ENCODE data around the gene LAMB4.
A peak's percentile ranks its signal among the peaks of the same experiment; 100 is the strongest.

The LAMB4 gene

DNA sequence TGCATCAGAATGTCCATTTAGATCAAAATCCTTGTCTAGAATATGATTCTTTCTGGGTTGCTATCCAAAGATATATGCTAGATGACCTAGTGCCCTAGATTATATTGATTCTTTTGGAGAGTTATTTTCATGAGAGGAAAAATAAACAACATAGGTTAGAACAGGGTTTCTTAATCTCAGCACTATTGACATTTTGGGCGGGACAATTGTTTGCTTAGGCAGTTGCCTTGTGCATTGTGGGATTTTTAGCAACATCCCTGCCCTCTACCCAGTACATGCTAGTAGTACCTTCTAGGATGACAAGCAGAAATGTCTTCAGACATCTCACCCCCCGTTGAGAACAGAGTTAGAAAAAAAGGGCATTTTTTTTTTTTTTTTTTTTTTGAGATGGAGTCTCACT, 102.0 kb downstream of the LAMB4 start:
- no peaks in the 10 kb centered on the region for H3K36me3 ChIP-seq (ENCODE audit: control insufficient read depth, insufficient read depth, low read length)
- no peak overlapping the region for H3K27ac ChIP-seq (ENCODE audit: low read depth, low read length)
- no peaks in the 10 kb centered on the region for H3K9me3 ChIP-seq (ENCODE audit: control insufficient read depth, insufficient read depth, low read length)
- H3K27me3 ChIP-seq (ENCODE audit: control insufficient read depth, insufficient read depth, low read length) = no peaks in the 10 kb centered on the region
- no peak overlapping the region for H3K9ac ChIP-seq (ENCODE audit: low read depth, low read length)
- H3K4me1 ChIP-seq (ENCODE audit: control insufficient read depth, insufficient read depth, low read length) = 0 out of 2 replicates have a peak, but pooled peaks cover 2% of the 10 kb centered on the region
- H3K4me3 ChIP-seq (ENCODE audit: low read depth, low read length) = no peak overlapping the region

DNA sequence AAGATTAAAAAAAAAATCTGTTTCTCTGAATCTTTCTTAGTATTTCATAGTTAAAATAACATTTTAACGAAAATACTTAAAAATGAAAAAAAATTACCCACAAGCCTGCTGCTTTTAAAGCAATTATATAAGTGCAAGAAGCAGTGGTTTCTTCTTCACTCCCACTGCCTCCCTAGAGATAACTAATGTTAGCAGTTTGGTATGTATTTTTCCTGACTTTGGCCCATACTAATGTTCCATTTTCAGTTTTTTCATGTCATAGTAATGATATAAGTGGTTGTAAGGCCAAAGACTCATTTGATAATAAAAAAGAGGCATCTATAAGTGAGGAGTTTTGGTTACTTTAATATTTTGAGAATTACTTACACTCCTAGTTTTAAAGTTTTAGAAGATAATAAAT, 102.9 kb downstream of the LAMB4 start:
- H3K9ac ChIP-seq (ENCODE audit: low read depth, low read length) = no peak overlapping the region
- H3K27me3 ChIP-seq (ENCODE audit: control insufficient read depth, insufficient read depth, low read length) = no peaks in the 10 kb centered on the region
- no peak overlapping the region for H3K27ac ChIP-seq (ENCODE audit: low read depth, low read length)

DNA sequence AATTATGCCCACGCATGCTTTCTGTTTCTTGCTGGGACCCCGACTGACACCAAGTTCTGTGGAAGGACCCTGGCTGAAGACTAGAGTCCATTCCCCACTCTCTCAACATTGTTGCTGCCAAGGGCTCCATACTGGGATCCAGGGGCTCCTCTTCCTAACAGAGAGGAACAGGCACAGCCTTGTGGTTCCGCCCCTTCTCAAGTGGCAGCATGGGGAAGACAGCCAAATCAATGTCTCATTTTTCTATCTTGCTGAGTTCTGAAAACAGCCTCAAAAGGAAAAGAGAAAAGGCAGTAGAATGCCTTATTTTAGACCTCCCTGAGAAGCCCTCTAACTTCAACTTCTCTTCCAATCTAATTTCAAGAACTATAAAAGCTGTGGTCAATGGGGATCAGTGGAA, 103.5 kb downstream of the LAMB4 start:
- no peaks in the 10 kb centered on the region for H3K4me1 ChIP-seq (ENCODE audit: control insufficient read depth, insufficient read depth, low read length)
- no peak overlapping the region for H3K4me3 ChIP-seq (ENCODE audit: low read depth, low read length)
- no peak overlapping the region for H3K9ac ChIP-seq (ENCODE audit: low read depth, low read length)
- no peak overlapping the region for H3K27ac ChIP-seq (ENCODE audit: low read depth, low read length)
- H3K9me3 ChIP-seq (ENCODE audit: control insufficient read depth, insufficient read depth, low read length) = no peaks in the 10 kb centered on the region
- no peaks in the 10 kb centered on the region for H3K27me3 ChIP-seq (ENCODE audit: control insufficient read depth, insufficient read depth, low read length)
- no peaks in the 10 kb centered on the region for H3K36me3 ChIP-seq (ENCODE audit: control insufficient read depth, insufficient read depth, low read length)

More for the DNA sequence above, 102.9 kb downstream of the LAMB4 start:
- Histone ChIP-seq H3K4me1 (ENCODE audit: control insufficient read depth, insufficient read depth, low read length) (no peaks in the 10 kb centered on the region), H3K4me3 (ENCODE audit: low read depth, low read length) (no peak overlapping the region), H3K9me3 (ENCODE audit: control insufficient read depth, insufficient read depth, low read length) (no peaks in the 10 kb centered on the region), H3K36me3 (ENCODE audit: control insufficient read depth, insufficient read depth, low read length) (no peaks in the 10 kb centered on the region)

DNA sequence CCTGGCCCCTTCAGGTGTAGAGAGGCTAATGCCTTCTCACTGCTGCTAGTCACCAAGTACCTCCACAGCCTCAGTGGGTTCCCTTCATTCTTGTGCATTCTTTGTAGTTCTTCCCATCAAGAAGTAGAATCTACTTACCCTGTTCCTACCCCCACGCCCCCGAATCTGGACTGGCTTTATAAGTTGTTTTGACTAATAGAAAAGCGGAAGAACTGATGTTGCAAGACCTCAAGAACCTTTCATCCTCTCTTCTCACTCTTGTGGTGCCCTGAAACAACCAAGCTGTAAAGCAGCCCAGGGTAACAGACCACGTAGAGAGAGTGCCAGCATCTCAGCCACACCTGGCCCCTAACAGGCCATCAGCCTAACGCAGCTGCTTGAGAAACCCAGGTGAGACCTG, 104.0 kb downstream of the LAMB4 start:
- Histone ChIP-seq H3K4me3 (ENCODE audit: low read depth, low read length) (no peak overlapping the region), H3K27ac (ENCODE audit: low read depth, low read length) (no peak overlapping the region), H3K9ac (ENCODE audit: low read depth, low read length) (no peak overlapping the region), H3K27me3 (ENCODE audit: control insufficient read depth, insufficient read depth, low read length) (no peaks in the 10 kb centered on the region), H3K9me3 (ENCODE audit: control insufficient read depth, insufficient read depth, low read length) (no peaks in the 10 kb centered on the region), H3K4me1 (ENCODE audit: control insufficient read depth, insufficient read depth, low read length) (no peaks in the 10 kb centered on the region), H3K36me3 (ENCODE audit: control insufficient read depth, insufficient read depth, low read length) (no peaks in the 10 kb centered on the region)

DNA sequence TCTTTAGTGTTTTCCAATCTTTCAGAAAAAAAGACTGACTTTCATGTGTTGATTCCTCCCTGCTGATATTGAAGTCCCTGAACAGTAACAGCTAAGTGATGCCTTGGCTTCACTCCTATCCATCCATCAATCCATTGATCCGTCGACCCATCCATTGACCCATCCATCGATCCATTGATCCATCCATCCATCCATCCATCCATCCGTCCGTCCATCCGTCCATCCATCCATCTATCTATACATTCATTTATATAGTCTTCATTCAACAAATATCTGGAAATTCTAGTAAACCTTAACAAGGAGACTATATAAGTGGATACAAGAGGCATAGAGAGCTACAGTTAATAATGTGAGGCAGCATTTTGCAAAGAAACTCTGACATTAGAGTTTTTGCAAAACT, 105.6 kb downstream of the LAMB4 start:
- H3K4me1 ChIP-seq (ENCODE audit: control insufficient read depth, insufficient read depth, low read length) = no peaks in the 10 kb centered on the region
- H3K36me3 ChIP-seq (ENCODE audit: control insufficient read depth, insufficient read depth, low read length) = no peaks in the 10 kb centered on the region
- no peaks in the 10 kb centered on the region for H3K9me3 ChIP-seq (ENCODE audit: control insufficient read depth, insufficient read depth, low read length)
- no peaks in the 10 kb centered on the region for H3K27me3 ChIP-seq (ENCODE audit: control insufficient read depth, insufficient read depth, low read length)
- no peak overlapping the region for H3K27ac ChIP-seq (ENCODE audit: low read depth, low read length)
- H3K9ac ChIP-seq (ENCODE audit: low read depth, low read length) = no peak overlapping the region
- H3K4me3 ChIP-seq (ENCODE audit: low read depth, low read length) = no peak overlapping the region

DNA sequence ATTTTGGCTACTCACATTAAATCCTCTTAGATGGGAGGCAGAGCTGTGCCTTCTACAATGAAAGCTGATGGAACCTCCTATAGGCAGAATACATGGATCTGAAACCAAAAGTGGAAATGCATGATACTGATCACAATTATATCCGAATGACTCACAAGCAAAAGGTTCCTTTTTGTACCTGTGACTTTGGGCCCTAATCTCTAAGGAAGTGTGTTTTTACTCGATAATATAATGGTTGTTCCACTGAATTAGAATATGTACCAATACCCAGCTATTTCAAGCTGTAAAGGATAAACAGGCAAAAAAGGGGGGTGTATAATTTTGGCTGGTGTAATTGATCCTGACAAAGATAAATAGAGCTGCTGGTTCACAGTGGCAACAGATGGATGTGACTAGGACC, 109.6 kb downstream of the LAMB4 start:
- Histone ChIP-seq H3K4me3 (ENCODE audit: low read depth, low read length) (no peak overlapping the region), H3K27ac (ENCODE audit: low read depth, low read length) (no peak overlapping the region)

DNA sequence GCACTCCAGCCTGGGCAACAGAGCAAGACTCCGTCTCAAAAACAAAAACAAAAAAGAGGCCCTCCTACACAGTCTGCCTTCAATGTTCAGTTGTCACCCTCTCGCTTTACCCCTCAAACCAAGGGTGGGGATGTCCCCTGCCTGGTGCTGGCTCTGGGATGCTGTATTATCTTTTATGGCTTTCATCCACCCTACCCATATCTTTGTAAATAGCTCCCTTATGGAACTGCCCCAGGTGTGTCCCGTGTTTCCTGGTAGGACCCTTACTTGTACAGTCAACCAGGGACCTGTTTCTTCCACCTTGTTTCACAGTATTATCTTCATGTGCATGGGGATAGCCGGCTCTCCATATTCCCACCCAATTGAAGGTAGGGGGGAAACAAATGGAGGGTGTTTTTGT, 111.5 kb downstream of the LAMB4 start:
- no peak overlapping the region for H3K27ac ChIP-seq (ENCODE audit: low read depth, low read length)
- H3K9ac ChIP-seq (ENCODE audit: low read depth, low read length) = no peak overlapping the region
- H3K4me1 ChIP-seq (ENCODE audit: control insufficient read depth, insufficient read depth, low read length) = no peaks in the 10 kb centered on the region
- H3K36me3 ChIP-seq (ENCODE audit: control insufficient read depth, insufficient read depth, low read length) = no peaks in the 10 kb centered on the region
- no peak overlapping the region for H3K4me3 ChIP-seq (ENCODE audit: low read depth, low read length)
- no peaks in the 10 kb centered on the region for H3K9me3 ChIP-seq (ENCODE audit: control insufficient read depth, insufficient read depth, low read length)
- H3K27me3 ChIP-seq (ENCODE audit: control insufficient read depth, insufficient read depth, low read length) = no peaks in the 10 kb centered on the region

More for the DNA sequence above, 109.6 kb downstream of the LAMB4 start:
- H3K9ac ChIP-seq (ENCODE audit: low read depth, low read length) = no peak overlapping the region
- no peaks in the 10 kb centered on the region for H3K4me1 ChIP-seq (ENCODE audit: control insufficient read depth, insufficient read depth, low read length)
- H3K36me3 ChIP-seq (ENCODE audit: control insufficient read depth, insufficient read depth, low read length) = no peaks in the 10 kb centered on the region
- H3K27me3 ChIP-seq (ENCODE audit: control insufficient read depth, insufficient read depth, low read length) = no peaks in the 10 kb centered on the region
- no peaks in the 10 kb centered on the region for H3K9me3 ChIP-seq (ENCODE audit: control insufficient read depth, insufficient read depth, low read length)

DNA sequence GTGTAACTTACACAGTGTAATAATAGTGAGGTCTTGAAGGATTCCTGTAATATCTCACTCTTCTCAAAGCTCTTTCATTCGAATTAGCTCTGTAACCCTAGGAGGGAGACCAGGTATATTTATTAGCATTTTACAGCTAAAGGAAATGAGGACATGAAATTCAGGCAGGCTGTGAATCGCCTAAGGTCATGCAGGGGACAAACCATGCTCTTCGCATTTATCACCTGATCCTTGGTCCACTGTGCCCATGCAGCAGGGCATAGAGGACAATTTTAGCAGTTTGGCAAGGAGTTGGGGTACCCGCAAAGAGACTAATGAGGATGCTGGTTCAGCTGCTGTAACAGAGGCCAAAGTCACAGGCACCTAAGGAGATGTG, 112.4 kb downstream of the LAMB4 start:
- H3K4me1 ChIP-seq (ENCODE audit: control insufficient read depth, insufficient read depth, low read length) = no peaks in the 10 kb centered on the region
- no peaks in the 10 kb centered on the region for H3K9me3 ChIP-seq (ENCODE audit: control insufficient read depth, insufficient read depth, low read length)
- H3K27me3 ChIP-seq (ENCODE audit: control insufficient read depth, insufficient read depth, low read length) = no peaks in the 10 kb centered on the region
- no peak overlapping the region for H3K27ac ChIP-seq (ENCODE audit: low read depth, low read length)
- H3K36me3 ChIP-seq (ENCODE audit: control insufficient read depth, insufficient read depth, low read length) = no peaks in the 10 kb centered on the region
- H3K4me3 ChIP-seq (ENCODE audit: low read depth, low read length) = no peak overlapping the region
- no peak overlapping the region for H3K9ac ChIP-seq (ENCODE audit: low read depth, low read length)

DNA sequence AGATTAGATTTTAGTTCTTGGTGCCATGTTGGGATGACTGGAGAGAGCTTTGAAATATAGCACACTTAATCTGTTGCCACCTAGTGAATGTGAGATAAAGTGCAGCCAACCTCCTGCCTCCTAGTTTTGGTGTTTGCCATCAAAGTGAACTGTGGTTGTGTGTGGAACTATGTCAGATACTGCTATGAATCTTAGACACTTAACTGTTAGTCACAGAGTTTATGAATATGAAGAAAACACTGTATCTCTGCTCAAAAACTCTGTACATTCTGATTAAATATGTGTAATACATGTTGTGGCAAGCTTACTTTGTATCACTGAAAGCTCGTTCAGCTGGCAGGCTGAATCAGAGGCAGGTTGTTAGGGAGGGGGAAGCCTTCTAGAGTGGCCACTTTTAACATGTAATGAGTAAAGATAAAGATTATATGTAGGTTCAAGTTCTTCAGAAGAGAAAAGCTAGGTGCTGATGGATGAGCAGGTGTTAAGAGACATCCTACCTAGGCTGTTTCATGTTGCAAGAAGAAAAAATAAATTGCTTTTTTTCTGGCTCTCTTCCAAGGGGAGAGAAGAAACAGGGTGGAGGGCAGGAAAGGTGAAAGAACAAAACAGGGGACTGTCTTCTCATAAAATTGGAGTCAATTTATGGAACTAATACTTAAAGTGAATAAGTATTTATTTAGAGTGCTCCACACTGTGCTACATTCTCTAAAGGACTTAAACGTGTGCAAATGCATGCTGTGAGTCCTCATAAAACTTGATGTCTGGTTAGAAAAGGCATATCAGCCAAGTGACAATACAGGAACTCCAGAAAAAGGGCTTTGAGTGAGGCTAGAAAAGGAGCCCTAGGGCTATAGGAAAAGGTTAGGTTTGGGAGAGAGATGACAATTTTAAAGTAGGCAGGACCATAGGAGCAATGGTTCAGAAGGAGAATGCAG, 113.1 kb downstream of the LAMB4 start:
- H3K9me3 ChIP-seq (ENCODE audit: control insufficient read depth, insufficient read depth, low read length) = no peaks in the 10 kb centered on the region
- H3K36me3 ChIP-seq (ENCODE audit: control insufficient read depth, insufficient read depth, low read length) = no peaks in the 10 kb centered on the region
- no peak overlapping the region for H3K9ac ChIP-seq (ENCODE audit: low read depth, low read length)
- H3K27ac ChIP-seq (ENCODE audit: low read depth, low read length) = no peak overlapping the region
- no peak overlapping the region for H3K4me3 ChIP-seq (ENCODE audit: low read depth, low read length)
- no peaks in the 10 kb centered on the region for H3K4me1 ChIP-seq (ENCODE audit: control insufficient read depth, insufficient read depth, low read length)
- no peaks in the 10 kb centered on the region for H3K27me3 ChIP-seq (ENCODE audit: control insufficient read depth, insufficient read depth, low read length)

DNA sequence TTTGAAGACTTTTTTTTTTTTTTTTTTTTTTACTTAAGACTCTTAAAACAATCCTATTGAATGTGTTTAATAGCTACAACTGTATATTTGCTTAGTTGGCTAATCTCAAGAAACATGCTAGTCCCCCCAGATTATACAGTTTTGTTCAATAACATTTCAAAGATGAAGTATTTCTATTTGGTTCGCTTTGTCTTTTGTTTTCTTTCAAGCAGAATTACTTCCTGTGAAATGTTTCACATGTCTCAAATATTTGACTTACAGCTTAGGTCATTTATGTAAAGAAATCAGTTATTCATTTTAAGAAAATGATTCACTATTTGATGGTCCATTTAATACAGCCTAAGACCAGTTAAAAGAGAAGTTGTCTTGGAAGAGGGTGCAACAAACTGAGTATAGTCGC, 114.4 kb downstream of the LAMB4 start:
- Histone ChIP-seq H3K9ac (ENCODE audit: low read depth, low read length) (no peak overlapping the region), H3K4me1 (ENCODE audit: control insufficient read depth, insufficient read depth, low read length) (no peaks in the 10 kb centered on the region), H3K36me3 (ENCODE audit: control insufficient read depth, insufficient read depth, low read length) (no peaks in the 10 kb centered on the region), H3K9me3 (ENCODE audit: control insufficient read depth, insufficient read depth, low read length) (no peaks in the 10 kb centered on the region), H3K4me3 (ENCODE audit: low read depth, low read length) (no peak overlapping the region), H3K27ac (ENCODE audit: low read depth, low read length) (no peak overlapping the region), H3K27me3 (ENCODE audit: control insufficient read depth, insufficient read depth, low read length) (no peaks in the 10 kb centered on the region)

DNA sequence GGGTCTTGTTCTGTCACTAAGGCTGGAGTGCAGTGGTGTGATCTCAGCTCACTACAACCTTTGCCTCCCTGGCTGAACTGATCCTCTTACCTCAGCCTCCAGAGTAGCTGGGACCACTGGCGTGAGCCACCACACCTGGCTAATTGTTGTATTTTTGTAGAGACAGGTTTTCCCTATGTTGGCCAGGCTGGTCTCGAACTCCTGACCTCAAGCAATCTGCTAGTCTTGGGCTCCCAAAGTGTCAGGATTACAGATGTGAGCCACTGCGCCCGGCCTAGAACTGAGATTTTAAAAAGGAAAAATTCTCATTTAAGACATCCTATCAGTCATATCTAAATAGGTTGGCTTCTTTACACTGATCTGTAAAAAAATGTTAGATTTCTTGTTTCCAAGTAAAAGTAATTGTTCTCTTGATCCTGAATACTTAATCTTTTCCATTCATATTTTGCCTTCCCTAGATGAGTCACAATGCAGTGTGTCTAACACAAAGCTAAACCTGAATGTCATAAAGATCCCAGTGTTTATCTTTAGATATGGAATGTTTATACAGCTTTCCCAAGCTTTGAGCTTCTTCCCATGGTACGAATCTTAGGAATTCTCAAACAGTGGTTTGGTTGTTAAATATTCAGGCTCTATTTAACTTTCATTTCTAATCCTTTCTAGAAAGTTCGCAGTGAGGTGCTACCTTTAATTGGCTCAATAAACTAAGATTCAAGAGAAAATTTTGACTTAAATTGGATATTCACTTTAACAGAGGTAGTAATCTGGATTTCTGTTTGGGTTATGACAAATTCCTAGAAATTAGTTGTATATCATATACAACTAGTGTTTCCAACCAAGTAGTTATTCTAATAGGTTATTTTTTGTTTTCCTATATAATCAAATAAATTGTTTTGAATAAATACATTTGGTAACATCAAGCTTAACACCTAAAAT, 115.1 kb downstream of the LAMB4 start:
- peak overlapping the region; percentile 58 for H3K27ac ChIP-seq (ENCODE audit: low read depth, low read length)
- no peak overlapping the region for H3K4me3 ChIP-seq (ENCODE audit: low read depth, low read length)
- H3K27me3 ChIP-seq (ENCODE audit: control insufficient read depth, insufficient read depth, low read length) = no peaks in the 10 kb centered on the region
- H3K9me3 ChIP-seq (ENCODE audit: control insufficient read depth, insufficient read depth, low read length) = no peaks in the 10 kb centered on the region
- H3K36me3 ChIP-seq (ENCODE audit: control insufficient read depth, insufficient read depth, low read length) = no peaks in the 10 kb centered on the region
- no peaks in the 10 kb centered on the region for H3K4me1 ChIP-seq (ENCODE audit: control insufficient read depth, insufficient read depth, low read length)
- no peak overlapping the region for H3K9ac ChIP-seq (ENCODE audit: low read depth, low read length)

Measured in HUES48 (cell line).